MM.1S (cell line): ENCODE results near the gene EHBP1.

Experiments
- DNase-seq: peaks from one replicate; pipeline ENCODE4 v3.0.0-alpha.2; 2015
- H2AFZ ChIP-seq: fragments of 300-600 bp; sonication (generic); 2 replicates; pipeline ENCODE4 v1.6.0; 2016; ENCODE audit warnings: antibody characterized with exemption, low read length
- H3F3A ChIP-seq: fragments of 300-600 bp; sonication (generic); 2 replicates; pipeline ENCODE4 v1.6.1; 2016; ENCODE audit warnings: mild to moderate bottlenecking, antibody characterized with exemption, low read length, moderate library complexity, mixed read lengths; ENCODE audit not compliant: insufficient read depth
- H3K27ac ChIP-seq: fragments of 300-600 bp; sonication (generic); 2 replicates; pipeline ENCODE4 v1.5.1; 2016; ENCODE audit warnings: mild to moderate bottlenecking, low read length
- H3K27me3 ChIP-seq: fragments of 300-600 bp; sonication (generic); replicated peaks from 2 replicates; pipeline ENCODE4 v1.6.0; 2016; ENCODE audit warnings: low read length; ENCODE audit not compliant: insufficient read depth
- H3K36me3 ChIP-seq: fragments of 300-600 bp; sonication (generic); replicated peaks from 2 replicates; pipeline ENCODE4 v1.6.1; 2016; ENCODE audit warnings: mild to moderate bottlenecking, low read length, mixed read lengths; ENCODE audit not compliant: insufficient read depth
- H3K4me1 ChIP-seq: fragments of 300-600 bp; sonication (generic); 2 replicates; pipeline ENCODE4 v1.6.1; 2016; ENCODE audit warnings: low read length, mixed read lengths
- H3K4me2 ChIP-seq: fragments of 300-600 bp; sonication (generic); 2 replicates; pipeline ENCODE4 v1.6.0; 2016; ENCODE audit warnings: low read depth, low read length
- H3K4me3 ChIP-seq: fragments of 300-600 bp; sonication (generic); 2 replicates; pipeline ENCODE4 v1.5.1; 2016; ENCODE audit warnings: low read length, mixed read lengths
- H3K79me2 ChIP-seq: fragments of 300-600 bp; sonication (generic); 2 replicates; pipeline ENCODE4 v1.6.1; 2016; ENCODE audit warnings: mixed run types, low read length, mixed read lengths
- H3K9ac ChIP-seq: fragments of 300-600 bp; sonication (generic); 2 replicates; pipeline ENCODE4 v1.6.1; 2016; ENCODE audit warnings: low read length, mixed read lengths
- H3K9me2 ChIP-seq: fragments of 300-600 bp; sonication (generic); replicated peaks from 2 replicates; pipeline ENCODE4 v1.6.1; 2016; ENCODE audit warnings: mild to moderate bottlenecking, low read length, mixed read lengths; ENCODE audit not compliant: insufficient read depth
- H3K9me3 ChIP-seq: fragments of 300-600 bp; sonication (generic); replicated peaks from 2 replicates; pipeline ENCODE4 v1.6.1; 2016; ENCODE audit warnings: mild to moderate bottlenecking, low read length, mixed read lengths; ENCODE audit not compliant: insufficient read depth
- H4K20me1 ChIP-seq: fragments of 300-600 bp; sonication (generic); 2 replicates; pipeline ENCODE4 v1.6.1; 2016; ENCODE audit warnings: mild to moderate bottlenecking, low read length, moderate library complexity, mixed read lengths; ENCODE audit not compliant: insufficient read depth
- EZH2 ChIP-seq: fragments of 300-600 bp; sonication (generic); optimal IDR thresholded peaks from 2 replicates; pipeline ENCODE3; 2017; ENCODE audit warnings: low read depth, mild to moderate bottlenecking, antibody characterized with exemption, low read length, mixed read lengths
- EZH2phosphoT487 ChIP-seq: fragments of 300-600 bp; sonication (generic); IDR thresholded peaks from 2 replicates; pipeline ENCODE4 v1.6.1; 2018; ENCODE audit warnings: antibody characterized with exemption, low read length
- TF ChIP-seq, protein P1 (sequence below): fragments of 300-600 bp; sonication (generic); IDR thresholded peaks from 2 replicates; pipeline ENCODE4 v1.5.1; 2016; ENCODE audit warnings: antibody characterized with exemption, low read length, mixed read lengths

Gene EHBP1

DNA sequence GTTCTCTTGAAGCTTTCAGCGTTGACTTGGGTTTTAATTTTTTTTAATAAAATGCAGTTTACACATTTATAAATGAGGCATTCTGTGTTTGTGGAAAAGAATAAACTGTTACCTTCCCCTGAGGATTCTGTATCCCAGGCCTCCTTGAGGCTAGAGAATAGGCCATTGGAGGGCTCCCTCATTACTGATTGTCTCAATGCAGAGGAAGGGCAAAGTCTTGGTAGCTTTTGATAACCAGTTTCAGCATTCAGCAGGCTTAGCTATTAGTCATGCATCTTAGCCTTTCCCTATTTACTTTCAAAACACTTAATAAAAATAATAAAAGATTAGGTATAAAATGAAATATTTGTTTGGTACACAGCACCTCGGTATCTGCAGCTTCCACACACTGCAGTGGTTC is 287.0 kb downstream of the EHBP1 start:
- Histone ChIP-seq H3K4me1 (no peaks in the 10 kb centered on the region), H2AFZ (no peak overlapping the region), H3K4me3 (no peak overlapping the region), H3K27me3 (no peaks in the 10 kb centered on the region), H3K9me2 (no peaks in the 10 kb centered on the region), H3K79me2 (no peaks in the 10 kb centered on the region), H4K20me1 (no peaks in the 10 kb centered on the region), H3K27ac (no peak overlapping the region), H3K36me3 (no peaks in the 10 kb centered on the region), H3K9me3 (no peaks in the 10 kb centered on the region; the same call in 1 of the 2 replicates), H3F3A (no peaks in the 10 kb centered on the region), H3K9ac (no peak overlapping the region), H3K4me2 (no peak overlapping the region)
- TF ChIP-seq, protein P1, sequence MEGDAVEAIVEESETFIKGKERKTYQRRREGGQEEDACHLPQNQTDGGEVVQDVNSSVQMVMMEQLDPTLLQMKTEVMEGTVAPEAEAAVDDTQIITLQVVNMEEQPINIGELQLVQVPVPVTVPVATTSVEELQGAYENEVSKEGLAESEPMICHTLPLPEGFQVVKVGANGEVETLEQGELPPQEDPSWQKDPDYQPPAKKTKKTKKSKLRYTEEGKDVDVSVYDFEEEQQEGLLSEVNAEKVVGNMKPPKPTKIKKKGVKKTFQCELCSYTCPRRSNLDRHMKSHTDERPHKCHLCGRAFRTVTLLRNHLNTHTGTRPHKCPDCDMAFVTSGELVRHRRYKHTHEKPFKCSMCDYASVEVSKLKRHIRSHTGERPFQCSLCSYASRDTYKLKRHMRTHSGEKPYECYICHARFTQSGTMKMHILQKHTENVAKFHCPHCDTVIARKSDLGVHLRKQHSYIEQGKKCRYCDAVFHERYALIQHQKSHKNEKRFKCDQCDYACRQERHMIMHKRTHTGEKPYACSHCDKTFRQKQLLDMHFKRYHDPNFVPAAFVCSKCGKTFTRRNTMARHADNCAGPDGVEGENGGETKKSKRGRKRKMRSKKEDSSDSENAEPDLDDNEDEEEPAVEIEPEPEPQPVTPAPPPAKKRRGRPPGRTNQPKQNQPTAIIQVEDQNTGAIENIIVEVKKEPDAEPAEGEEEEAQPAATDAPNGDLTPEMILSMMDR = no peak
- no peak for TF ChIP-seq EZH2phosphoT487
- no peak for TF ChIP-seq EZH2
- no peak for DNase-seq

DNA sequence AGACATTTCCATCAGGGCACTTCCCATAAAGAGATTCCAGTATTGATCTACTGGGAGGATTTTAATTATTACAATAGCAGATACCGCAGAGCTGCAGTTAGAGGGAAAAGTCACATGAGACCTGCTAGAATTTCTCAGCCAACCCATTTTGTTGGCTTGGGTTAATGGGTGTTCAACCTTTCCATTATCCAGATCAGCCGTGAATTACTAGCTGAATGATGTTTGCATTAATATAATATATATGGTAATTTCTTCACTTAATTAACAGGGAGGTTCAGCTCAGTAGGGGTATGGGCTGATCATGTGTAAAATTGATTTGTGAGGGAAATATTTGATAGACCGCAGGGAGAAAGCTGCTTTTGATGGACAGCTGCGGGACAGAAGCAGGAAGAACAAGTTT is 288.7 kb downstream of the EHBP1 start:
- TF ChIP-seq EZH2phosphoT487 = no peak
- TF ChIP-seq, protein P1 = no peak
- no peak for TF ChIP-seq EZH2
- Histone ChIP-seq H3K27ac (no peak overlapping the region), H3K27me3 (no peaks in the 10 kb centered on the region), H2AFZ (no peak overlapping the region), H3K79me2 (no peaks in the 10 kb centered on the region), H4K20me1 (no peaks in the 10 kb centered on the region), H3K4me3 (no peak overlapping the region), H3K4me1 (no peaks in the 10 kb centered on the region), H3K36me3 (no peaks in the 10 kb centered on the region), H3F3A (no peaks in the 10 kb centered on the region), H3K4me2 (no peak overlapping the region), H3K9ac (no peak overlapping the region), H3K9me2 (no peaks in the 10 kb centered on the region), H3K9me3 (no peaks in the 10 kb centered on the region; the same call in 1 of the 2 replicates)
- no peak for DNase-seq

DNA sequence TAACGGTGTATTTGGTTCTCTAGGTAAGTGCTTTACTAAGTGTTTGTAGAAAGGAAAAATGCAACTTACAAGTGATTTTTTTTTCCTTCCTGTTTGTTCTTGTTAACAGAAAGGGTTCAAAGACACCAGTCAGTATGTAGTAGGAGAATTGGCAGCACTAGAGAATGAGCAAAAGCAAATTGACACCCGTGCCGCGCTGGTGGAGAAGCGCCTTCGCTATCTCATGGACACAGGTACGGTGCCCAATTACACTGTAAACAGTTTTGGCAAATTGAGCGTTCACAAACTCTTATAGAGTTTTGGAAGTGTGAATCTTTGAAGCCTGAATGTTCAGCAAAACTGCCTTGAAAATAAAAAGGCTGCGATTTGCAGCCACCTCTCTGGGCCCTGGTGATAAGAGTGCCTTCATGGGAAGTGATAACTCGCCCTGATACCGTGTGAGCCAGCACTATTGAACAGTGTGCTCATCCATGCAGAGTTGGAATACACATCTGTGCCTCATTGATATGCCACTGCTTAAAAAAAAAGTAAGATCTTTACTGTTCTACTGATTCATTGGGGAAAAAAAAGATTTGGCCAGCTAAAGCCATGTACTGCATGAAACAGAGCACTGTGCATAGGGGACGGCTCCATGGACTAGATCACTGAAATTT is 291.1 kb downstream of the EHBP1 start:
- Histone ChIP-seq H3K4me2 (no peak overlapping the region), H3K9ac (no peak overlapping the region), H3K9me3 (no peaks in the 10 kb centered on the region), H3F3A (no peaks in the 10 kb centered on the region), H4K20me1 (no peaks in the 10 kb centered on the region), H3K4me3 (no peak overlapping the region), H3K79me2 (no peaks in the 10 kb centered on the region), H2AFZ (no peak overlapping the region), H3K36me3 (no peaks in the 10 kb centered on the region), H3K27ac (no peak overlapping the region), H3K4me1 (no peaks in the 10 kb centered on the region), H3K9me2 (no peaks in the 10 kb centered on the region), H3K27me3 (no peaks in the 10 kb centered on the region)
- no peak for DNase-seq
- TF ChIP-seq, protein P1 = no peak
- no peak for TF ChIP-seq EZH2phosphoT487
- TF ChIP-seq EZH2 = no peak
